ENCODE data around the gene WDR74. TPM values are rescaled to one million over a fixed set of nuclear protein-coding genes. Genes with fewer than 3 reads are reported as not detected.

The WDR74 gene
- total and polyA plus RNA-seq, 9 of the 15 experiments (the other 6 are each of a cell fraction or from before 2014, with no cell fraction given) = 32.7 to 210 (median 114) TPM

GRCh38 chr11:62839050-62839945 is at the start of gene WDR74 (continued):
- peak; percentile 88; the same call in 1 of the 2 replicates for TF ChIP-seq ZNF609 (CRISPR knock-in tag; IDR thresholded peaks at IDR 0.05; ENCODE audit: borderline replicate concordance)
- TF ChIP-seq, protein P1, sequence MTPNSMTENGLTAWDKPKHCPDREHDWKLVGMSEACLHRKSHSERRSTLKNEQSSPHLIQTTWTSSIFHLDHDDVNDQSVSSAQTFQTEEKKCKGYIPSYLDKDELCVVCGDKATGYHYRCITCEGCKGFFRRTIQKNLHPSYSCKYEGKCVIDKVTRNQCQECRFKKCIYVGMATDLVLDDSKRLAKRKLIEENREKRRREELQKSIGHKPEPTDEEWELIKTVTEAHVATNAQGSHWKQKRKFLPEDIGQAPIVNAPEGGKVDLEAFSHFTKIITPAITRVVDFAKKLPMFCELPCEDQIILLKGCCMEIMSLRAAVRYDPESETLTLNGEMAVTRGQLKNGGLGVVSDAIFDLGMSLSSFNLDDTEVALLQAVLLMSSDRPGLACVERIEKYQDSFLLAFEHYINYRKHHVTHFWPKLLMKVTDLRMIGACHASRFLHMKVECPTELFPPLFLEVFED (CRISPR knock-in tag; conservative IDR thresholded peaks at IDR 0.05) = 0 out of 2 replicates have a peak, but pooled peaks have one; percentile 21
- TF ChIP-seq SNRNP70 (optimal IDR thresholded peaks at IDR 0.05; ENCODE audit: low read depth, low read length) = no peak
- TF ChIP-seq ATF7 (IDR thresholded peaks at IDR 0.05) = peak; percentile 72
- no peak for TF ChIP-seq DPF2 (IDR thresholded peaks at IDR 0.05)
- peak; percentile 16 to 95; a peak in 2 of 4 replicates for TF ChIP-seq TBL1XR1 (IDR thresholded peaks at IDR 0.05; ENCODE audit: low read length in 2 of 2)
- TF ChIP-seq THAP12 (CRISPR knock-in tag; IDR thresholded peaks at IDR 0.05) = peak; percentile 55; the same call in 1 of the 2 replicates
- TF ChIP-seq, protein P2, sequence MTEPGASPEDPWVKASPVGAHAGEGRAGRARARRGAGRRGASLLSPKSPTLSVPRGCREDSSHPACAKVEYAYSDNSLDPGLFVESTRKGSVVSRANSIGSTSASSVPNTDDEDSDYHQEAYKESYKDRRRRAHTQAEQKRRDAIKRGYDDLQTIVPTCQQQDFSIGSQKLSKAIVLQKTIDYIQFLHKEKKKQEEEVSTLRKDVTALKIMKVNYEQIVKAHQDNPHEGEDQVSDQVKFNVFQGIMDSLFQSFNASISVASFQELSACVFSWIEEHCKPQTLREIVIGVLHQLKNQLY (CRISPR knock-in tag; conservative IDR thresholded peaks at IDR 0.05) = no peak; a peak in 1 of 4 replicates
- TF ChIP-seq IRF9 (tag; IDR thresholded peaks at IDR 0.05) = no peak
- TF ChIP-seq, protein P3, sequence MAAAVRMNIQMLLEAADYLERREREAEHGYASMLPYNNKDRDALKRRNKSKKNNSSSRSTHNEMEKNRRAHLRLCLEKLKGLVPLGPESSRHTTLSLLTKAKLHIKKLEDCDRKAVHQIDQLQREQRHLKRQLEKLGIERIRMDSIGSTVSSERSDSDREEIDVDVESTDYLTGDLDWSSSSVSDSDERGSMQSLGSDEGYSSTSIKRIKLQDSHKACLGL (CRISPR knock-in tag; IDR thresholded peaks at IDR 0.05; ENCODE audit: borderline replicate concordance, poor library complexity, severe bottlenecking) = peak; percentile 99
- no peak for TF ChIP-seq U2AF2 (optimal IDR thresholded peaks at IDR 0.05; ENCODE audit: low read depth, low read length)

Data from K562 (cell line).